Neural progenitor cell (in vitro differentiated cells): ENCODE measurements around the gene CCDC144A. TPM values are rescaled to one million over a fixed set of nuclear protein-coding genes. Genes with fewer than 3 reads are reported as not detected.
"Not testable (repeated sequence)": the region's sequence is repeated elsewhere in the genome, so short reads cannot be mapped to it uniquely, and the experiment has no call there.

ENCODE experiments used
- DNase-seq: peaks from one replicate; pipeline ENCODE4 v3.0.0-alpha.2; 2016; ENCODE audit warnings: low spot score
- H2AFZ ChIP-seq: fragments of 200-600 bp; sonication (generic); replicated peaks from 2 replicates; pipeline ENCODE4 v1.6.1; 2016; ENCODE audit warnings: antibody characterized with exemption
- H3F3A ChIP-seq: fragments of 200-600 bp; sonication (generic); 2 replicates; pipeline ENCODE4 v1.6.1; 2016; ENCODE audit warnings: antibody characterized with exemption, low read depth
- H3K27ac ChIP-seq: fragments of 200-600 bp; sonication (generic); 2 replicates; pipeline ENCODE4 v1.5.1; 2016; ENCODE audit warnings: mild to moderate bottlenecking
- H3K27me3 ChIP-seq: fragments of 200-600 bp; sonication (generic); 2 replicates; pipeline ENCODE4 v1.6.1; 2016; ENCODE audit warnings: mild to moderate bottlenecking, moderate library complexity
- H3K36me3 ChIP-seq: fragments of 200-600 bp; sonication (generic); 2 replicates; pipeline ENCODE4 v1.5.1; 2016
- H3K4me1 ChIP-seq: fragments of 200-600 bp; sonication (generic); 2 replicates; pipeline ENCODE4 v1.6.1; 2016; ENCODE audit warnings: mixed run types
- H3K4me2 ChIP-seq: fragments of 200-600 bp; sonication (generic); 2 replicates; pipeline ENCODE4 v1.6.1; 2016
- H3K4me3 ChIP-seq: fragments of 200-600 bp; sonication (generic); 2 replicates; pipeline ENCODE4 v1.5.1; 2016
- H3K79me2 ChIP-seq: fragments of 200-600 bp; sonication (generic); 2 replicates; pipeline ENCODE4 v1.6.1; 2016; ENCODE audit warnings: low read depth
- H3K9ac ChIP-seq: fragments of 200-600 bp; sonication (generic); 2 replicates; pipeline ENCODE4 v1.6.1; 2016
- H3K9me3 ChIP-seq: fragments of 200-600 bp; sonication (generic); 2 replicates; pipeline ENCODE4 v1.5.1; 2016; ENCODE audit warnings: low read depth
- H4K20me1 ChIP-seq: fragments of 200-600 bp; sonication (generic); 2 replicates; pipeline ENCODE4 v1.6.1; 2016; ENCODE audit warnings: low read depth
- H3K27ac Mint-ChIP-seq: 3 replicates; pipeline ENCODE4 v1.8.0; 2021; ENCODE audit warnings: mixed read lengths
- H3K27me3 Mint-ChIP-seq: 2 replicates; pipeline ENCODE4 v1.8.0; 2022; ENCODE audit warnings: low read depth, mild to moderate bottlenecking, inconsistent platforms, moderate library complexity, mixed read lengths; ENCODE audit not compliant: insufficient read depth
- H3K36me3 Mint-ChIP-seq: 3 replicates; pipeline ENCODE4 v1.8.0; 2021; ENCODE audit warnings: mixed read lengths
- H3K4me1 Mint-ChIP-seq: 3 replicates; pipeline ENCODE4 v1.8.0; 2021; ENCODE audit warnings: mixed read lengths
- H3K4me3 Mint-ChIP-seq: 3 replicates; pipeline ENCODE4 v1.8.0; 2021; ENCODE audit warnings: mild to moderate bottlenecking, moderate library complexity, mixed read lengths
- H3K9me3 Mint-ChIP-seq: 3 replicates; pipeline ENCODE4 v1.8.0; 2020; ENCODE audit warnings: mixed read lengths
- total RNA-seq: library from RNA; depleted of rRNA; stranded (reverse); fragments of >200 nt; gene quantifications from 2 replicates; pipeline ENCODE4 v1.2.3, GENCODE V29; 2015; ENCODE audit warnings: low replicate concordance
- TF ChIP-seq, protein P1 (sequence below): fragments of 200-600 bp; sonication (generic); IDR thresholded peaks from 2 replicates; pipeline ENCODE4 v1.5.1; 2017; ENCODE audit warnings: antibody characterized with exemption, mild to moderate bottlenecking

The CCDC144A gene
- total RNA-seq, 1 donor from 2014 or later, result 8.2 TPM

DNA sequence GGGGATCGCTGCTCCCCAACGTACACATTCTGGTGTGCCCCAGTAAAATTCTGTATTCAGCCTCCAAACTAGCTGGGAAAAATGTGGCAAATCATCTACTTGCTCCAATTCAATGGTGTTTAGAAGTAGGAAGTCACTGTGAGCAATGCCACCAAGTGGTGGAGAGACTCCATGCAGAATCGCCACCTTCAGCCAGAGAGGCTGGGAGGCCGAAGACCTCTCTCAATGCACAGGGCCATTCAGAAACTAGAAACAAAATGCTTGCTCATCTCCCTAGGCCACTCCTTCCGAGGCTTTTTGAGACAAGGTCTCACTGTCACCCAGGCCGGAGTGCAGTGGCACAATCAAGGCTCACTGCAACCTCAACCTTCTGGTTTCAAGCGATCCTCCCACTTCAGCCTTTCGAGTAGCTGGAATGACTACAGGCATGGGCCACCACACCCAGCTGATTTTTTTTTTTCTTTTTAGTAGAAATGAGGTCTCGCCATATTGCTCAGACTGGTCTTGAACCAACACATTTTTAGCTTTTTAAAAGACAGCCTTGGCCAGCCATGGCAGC, 100.4 kb downstream of the CCDC144A start:
- DNase-seq, H3K36me3 Mint-ChIP-seq: not testable (repeated sequence)

DNA sequence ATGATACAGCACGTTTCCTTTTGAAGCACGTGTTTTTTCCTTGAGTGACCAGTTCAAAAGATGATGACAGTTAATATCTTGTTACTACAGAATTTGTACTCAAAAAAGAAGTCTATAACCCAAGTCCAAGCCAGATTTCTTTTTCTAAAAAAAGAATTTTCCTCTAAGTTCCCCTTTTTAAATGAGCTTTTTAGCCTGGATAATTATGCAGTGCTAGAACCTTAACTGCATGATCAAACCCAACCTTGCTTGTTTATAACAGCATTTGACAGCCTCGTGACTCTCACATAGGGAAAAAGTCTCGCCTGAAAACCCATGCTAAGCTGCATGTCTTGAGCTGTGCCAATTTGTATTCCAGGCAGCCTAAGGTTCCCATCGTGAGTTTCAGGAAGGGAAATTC, 104.2 kb downstream of the CCDC144A start:
- H3K9me3 Mint-ChIP-seq, H3K9me3 ChIP-seq, H3K36me3 ChIP-seq, H3K4me3 Mint-ChIP-seq, H3K27ac Mint-ChIP-seq, H3K4me1 Mint-ChIP-seq, H3K4me3 ChIP-seq, H3K27ac ChIP-seq, H3F3A ChIP-seq, H3K4me2 ChIP-seq, H2AFZ ChIP-seq, H3K27me3 ChIP-seq, H3K36me3 Mint-ChIP-seq, DNase-seq, H3K79me2 ChIP-seq, H3K27me3 Mint-ChIP-seq, H3K4me1 ChIP-seq, H3K9ac ChIP-seq, H4K20me1 ChIP-seq: not testable (repeated sequence)

More for the DNA sequence above, 100.4 kb downstream of the CCDC144A start:
- TF ChIP-seq, protein P1, sequence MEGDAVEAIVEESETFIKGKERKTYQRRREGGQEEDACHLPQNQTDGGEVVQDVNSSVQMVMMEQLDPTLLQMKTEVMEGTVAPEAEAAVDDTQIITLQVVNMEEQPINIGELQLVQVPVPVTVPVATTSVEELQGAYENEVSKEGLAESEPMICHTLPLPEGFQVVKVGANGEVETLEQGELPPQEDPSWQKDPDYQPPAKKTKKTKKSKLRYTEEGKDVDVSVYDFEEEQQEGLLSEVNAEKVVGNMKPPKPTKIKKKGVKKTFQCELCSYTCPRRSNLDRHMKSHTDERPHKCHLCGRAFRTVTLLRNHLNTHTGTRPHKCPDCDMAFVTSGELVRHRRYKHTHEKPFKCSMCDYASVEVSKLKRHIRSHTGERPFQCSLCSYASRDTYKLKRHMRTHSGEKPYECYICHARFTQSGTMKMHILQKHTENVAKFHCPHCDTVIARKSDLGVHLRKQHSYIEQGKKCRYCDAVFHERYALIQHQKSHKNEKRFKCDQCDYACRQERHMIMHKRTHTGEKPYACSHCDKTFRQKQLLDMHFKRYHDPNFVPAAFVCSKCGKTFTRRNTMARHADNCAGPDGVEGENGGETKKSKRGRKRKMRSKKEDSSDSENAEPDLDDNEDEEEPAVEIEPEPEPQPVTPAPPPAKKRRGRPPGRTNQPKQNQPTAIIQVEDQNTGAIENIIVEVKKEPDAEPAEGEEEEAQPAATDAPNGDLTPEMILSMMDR, result peak; percentile 7
- not testable (repeated sequence) for H3F3A ChIP-seq, H3K4me2 ChIP-seq, H3K9ac ChIP-seq, H2AFZ ChIP-seq, H3K4me3 Mint-ChIP-seq, H3K27ac ChIP-seq, H3K27ac Mint-ChIP-seq, H3K4me1 Mint-ChIP-seq, H3K27me3 ChIP-seq, H3K36me3 ChIP-seq, H4K20me1 ChIP-seq, H3K79me2 ChIP-seq, H3K9me3 Mint-ChIP-seq, H3K27me3 Mint-ChIP-seq, H3K4me3 ChIP-seq, H3K4me1 ChIP-seq, H3K9me3 ChIP-seq

DNA sequence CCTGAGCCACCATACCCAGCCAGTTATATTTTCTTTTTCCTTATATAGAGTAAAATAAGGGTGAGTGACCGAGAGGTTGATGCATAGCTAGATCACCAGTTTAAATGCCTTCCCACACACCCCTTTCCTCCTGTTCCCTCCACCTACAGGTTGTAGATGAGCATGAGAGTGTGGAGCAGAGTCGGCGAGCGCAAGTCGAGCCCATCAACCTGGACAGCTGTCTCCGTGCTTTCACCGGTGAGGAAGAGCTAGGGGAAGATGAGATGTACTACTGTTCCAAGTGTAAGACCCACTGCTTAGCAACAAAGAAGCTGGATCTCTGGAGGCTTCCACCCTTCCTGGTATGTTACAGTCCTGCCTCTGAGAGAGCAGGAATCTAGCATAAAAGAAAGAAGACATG, 105.9 kb downstream of the CCDC144A start:
- H3K27me3 Mint-ChIP-seq, DNase-seq, H3K36me3 Mint-ChIP-seq, H3K4me3 ChIP-seq, H3K4me1 Mint-ChIP-seq, H3K9me3 ChIP-seq, H3K9me3 Mint-ChIP-seq, H2AFZ ChIP-seq, H3K4me1 ChIP-seq, H3F3A ChIP-seq, H3K79me2 ChIP-seq, H3K27ac Mint-ChIP-seq, H4K20me1 ChIP-seq, H3K9ac ChIP-seq, H3K27ac ChIP-seq, H3K4me2 ChIP-seq, H3K27me3 ChIP-seq, H3K4me3 Mint-ChIP-seq, H3K36me3 ChIP-seq: not testable (repeated sequence)

DNA sequence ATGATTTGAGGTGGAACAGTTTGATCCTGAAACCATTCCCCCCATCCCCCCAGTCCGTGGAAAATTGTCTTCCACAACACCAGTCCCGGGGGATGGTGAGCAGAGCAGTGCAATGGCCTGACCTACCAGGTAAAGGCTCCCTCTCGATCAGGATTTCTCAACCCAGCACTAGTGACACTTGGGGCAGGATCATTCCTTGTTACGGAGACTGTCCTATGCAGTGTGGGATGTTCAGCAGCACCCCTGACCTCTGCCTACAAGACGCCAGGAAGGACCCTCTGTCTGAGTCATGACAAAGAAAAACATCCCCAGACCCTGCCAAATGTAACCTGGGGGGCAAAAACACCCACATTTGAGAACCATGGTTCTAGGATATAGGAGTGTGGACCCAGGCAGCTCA, 114.8 kb downstream of the CCDC144A start:
- H3K27ac ChIP-seq, H3K27me3 Mint-ChIP-seq, H3K4me1 Mint-ChIP-seq, H4K20me1 ChIP-seq, DNase-seq, H3K36me3 Mint-ChIP-seq, H3K36me3 ChIP-seq, H3K4me3 ChIP-seq, H3K4me2 ChIP-seq, H3K27ac Mint-ChIP-seq, H3K79me2 ChIP-seq, H3K9me3 Mint-ChIP-seq, H3K27me3 ChIP-seq, H3K4me3 Mint-ChIP-seq, H3K9ac ChIP-seq, H3F3A ChIP-seq, H3K4me1 ChIP-seq, H3K9me3 ChIP-seq, H2AFZ ChIP-seq: not testable (repeated sequence)

DNA sequence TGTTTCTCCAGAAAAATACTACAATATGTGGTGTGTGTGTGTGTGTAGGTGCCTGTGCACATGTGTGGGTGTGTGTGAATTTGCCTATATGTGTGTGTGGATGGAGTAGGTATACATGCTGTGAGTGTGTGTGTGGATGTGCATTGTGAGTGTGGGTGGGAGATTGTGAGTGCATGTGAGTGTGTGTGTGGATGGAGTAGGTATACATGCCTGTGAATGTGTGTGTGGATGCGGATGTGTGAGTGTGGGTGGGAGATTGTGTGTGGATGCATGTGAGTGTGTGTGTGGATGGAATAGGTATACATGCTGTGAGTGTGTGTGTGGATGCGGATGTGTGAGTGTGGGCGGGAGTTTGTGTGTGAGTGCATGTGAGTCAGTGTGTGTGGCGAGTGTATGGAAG, 116.6 kb downstream of the CCDC144A start:
- H3K4me3 ChIP-seq, H3F3A ChIP-seq, H3K27ac ChIP-seq, H3K9ac ChIP-seq, H3K27me3 Mint-ChIP-seq, H4K20me1 ChIP-seq, H3K9me3 Mint-ChIP-seq, H3K27me3 ChIP-seq, DNase-seq, H3K4me1 Mint-ChIP-seq, H3K4me3 Mint-ChIP-seq, H2AFZ ChIP-seq, H3K4me2 ChIP-seq, H3K36me3 Mint-ChIP-seq, H3K27ac Mint-ChIP-seq, H3K79me2 ChIP-seq, H3K36me3 ChIP-seq, H3K9me3 ChIP-seq, H3K4me1 ChIP-seq: not testable (repeated sequence)

DNA sequence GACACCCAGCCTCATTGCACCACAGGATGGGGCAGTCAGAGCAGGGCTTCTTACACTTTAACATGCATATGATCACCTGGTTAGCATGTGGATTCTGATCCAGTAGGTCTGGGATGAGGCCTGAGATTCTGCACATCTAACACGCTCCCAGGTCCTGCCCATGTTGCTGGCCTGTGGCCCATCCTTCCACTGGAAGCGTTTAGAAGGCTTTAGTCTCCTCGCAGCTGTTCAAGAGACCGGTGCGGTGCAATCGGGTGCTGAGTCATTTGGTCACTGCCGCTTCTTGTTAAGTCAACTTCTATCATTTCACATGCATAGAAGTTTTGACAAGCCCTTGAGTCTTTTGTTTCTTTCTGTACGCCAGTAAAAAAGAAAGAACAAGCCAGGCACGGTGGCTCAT, 117.6 kb downstream of the CCDC144A start:
- not testable (repeated sequence) for DNase-seq, H3K4me3 Mint-ChIP-seq, H3K9me3 ChIP-seq, H3K27me3 ChIP-seq, H3K4me2 ChIP-seq, H2AFZ ChIP-seq, H3K27me3 Mint-ChIP-seq, H3K9ac ChIP-seq, H3K4me3 ChIP-seq, H3K9me3 Mint-ChIP-seq, H3K27ac Mint-ChIP-seq, H3K4me1 ChIP-seq, H3K36me3 ChIP-seq, H3K27ac ChIP-seq, H3K79me2 ChIP-seq, H3K36me3 Mint-ChIP-seq, H4K20me1 ChIP-seq, H3K4me1 Mint-ChIP-seq, H3F3A ChIP-seq

DNA sequence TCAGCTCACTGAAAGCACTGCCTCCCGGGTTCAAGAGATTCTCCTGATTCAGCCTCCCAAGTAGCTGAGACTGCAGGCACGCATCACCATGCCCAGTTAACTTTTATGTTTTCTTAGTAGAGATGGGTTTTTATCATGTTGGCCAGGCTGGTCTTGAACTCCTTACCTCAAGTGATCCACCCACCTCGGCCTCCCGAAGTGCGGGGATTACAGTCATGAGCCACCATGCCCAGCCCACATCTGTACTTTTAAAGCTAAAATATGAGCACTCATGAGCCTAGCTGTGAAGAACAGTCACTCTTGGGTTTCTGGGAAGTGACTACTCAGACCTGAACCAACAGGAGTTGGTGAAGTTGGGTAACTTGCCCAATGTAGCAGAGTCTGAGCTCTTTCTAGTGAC, 120.2 kb downstream of the CCDC144A start:
- H4K20me1 ChIP-seq, H3K27me3 Mint-ChIP-seq, H3K4me1 Mint-ChIP-seq, H3K4me3 ChIP-seq, H3K27ac Mint-ChIP-seq, H3K27me3 ChIP-seq, H3K36me3 ChIP-seq, H3K4me3 Mint-ChIP-seq, H3K27ac ChIP-seq, H3K36me3 Mint-ChIP-seq, H3K9me3 ChIP-seq, H3K9me3 Mint-ChIP-seq, H3K79me2 ChIP-seq, H3K4me1 ChIP-seq, H2AFZ ChIP-seq, H3K9ac ChIP-seq, DNase-seq, H3K4me2 ChIP-seq, H3F3A ChIP-seq: not testable (repeated sequence)

DNA sequence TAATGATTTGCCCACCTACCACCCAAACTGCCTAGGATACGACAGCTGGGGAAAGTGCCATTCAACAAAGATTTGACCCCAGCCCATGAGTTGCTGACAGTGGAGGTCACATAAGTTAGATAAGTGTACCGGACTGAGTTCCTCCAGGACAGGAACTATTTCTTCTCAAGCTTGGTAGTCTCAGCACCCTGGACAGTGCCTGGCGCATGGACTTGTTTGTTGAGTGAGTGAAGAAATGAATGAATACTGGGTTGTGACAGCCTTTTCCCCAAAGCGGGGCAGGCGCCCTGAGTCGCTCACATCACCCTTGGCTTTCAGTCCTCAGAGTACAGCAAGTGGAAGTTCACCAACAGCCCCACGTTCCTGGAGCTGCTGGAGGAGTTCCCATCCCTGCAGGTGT, 122.1 kb downstream of the CCDC144A start:
- H3K27me3 ChIP-seq, H3K9me3 ChIP-seq, H3K4me1 ChIP-seq, H3F3A ChIP-seq, H3K4me1 Mint-ChIP-seq, H2AFZ ChIP-seq, H3K36me3 ChIP-seq, H3K79me2 ChIP-seq, H4K20me1 ChIP-seq, H3K27me3 Mint-ChIP-seq, H3K9ac ChIP-seq, H3K4me3 Mint-ChIP-seq, H3K4me3 ChIP-seq, H3K4me2 ChIP-seq, H3K9me3 Mint-ChIP-seq, H3K27ac ChIP-seq, H3K36me3 Mint-ChIP-seq, H3K27ac Mint-ChIP-seq: not testable (repeated sequence)
- peak; percentile 84 for DNase-seq
